ENCODE results near the gene ZNRF2. TPM values are rescaled to one million over a fixed set of nuclear protein-coding genes. Genes with fewer than 3 reads are reported as not detected.
A peak's percentile ranks its signal among the peaks of the same experiment; 100 is the strongest.

Gene ZNRF2
- total and polyA plus RNA-seq, 2 of the 13 experiments (the other 11 are each of a cell fraction or from before 2014, with no cell fraction given), result 3.5 to 7.7 TPM

- TF ChIP-seq SOX6 (IDR thresholded peaks at IDR 0.05) (no peak), SOX6 (CRISPR knock-in tag; IDR thresholded peaks at IDR 0.05) (no peak), EP300 (IDR thresholded peaks at IDR 0.05; ENCODE audit: low read depth in 2 of 2, low read length in 2 of 2) (no peak), EP300 (CRISPR knock-in tag; IDR thresholded peaks at IDR 0.05; ENCODE audit: borderline replicate concordance) (no peak), ZNF17 (CRISPR knock-in tag; IDR thresholded peaks at IDR 0.05) (no peak), ZNF180 (CRISPR knock-in tag; IDR thresholded peaks at IDR 0.05; ENCODE audit: borderline replicate concordance, low read depth) (no peak), PHF20 (CRISPR knock-in tag; IDR thresholded peaks at IDR 0.05) (no peak), TGIF2 (CRISPR knock-in tag; IDR thresholded peaks at IDR 0.05) (no peak), RARA (CRISPR knock-in tag; IDR thresholded peaks at IDR 0.05) (peak; percentile 20; the same call in 1 of the 2 replicates), NCOR1 (IDR thresholded peaks at IDR 0.05; ENCODE audit: borderline replicate concordance, low read length) (no peak), ZNF549 (CRISPR knock-in tag; IDR thresholded peaks at IDR 0.05) (no peak), SOX13 (IDR thresholded peaks at IDR 0.05) (no peak), SOX13 (CRISPR knock-in tag; conservative IDR thresholded peaks at IDR 0.05 in 1 of 2, IDR thresholded peaks at IDR 0.05 in 1 of 2) (peak in 1 of 2 experiments; percentile 24; a peak in 1 of 4 replicates), MIXL1 (CRISPR knock-in tag; IDR thresholded peaks at IDR 0.05) (no peak), FOXK1 (CRISPR knock-in tag; IDR thresholded peaks at IDR 0.05; ENCODE audit: borderline replicate concordance, low read depth) (no peak), ZNF274 (CRISPR knock-in tag; IDR thresholded peaks at IDR 0.05) (no peak), ZC3H4 (CRISPR knock-in tag; IDR thresholded peaks at IDR 0.05; ENCODE audit: borderline replicate concordance) (no peak), ZNF460 (CRISPR knock-in tag; IDR thresholded peaks at IDR 0.05; ENCODE audit: borderline replicate concordance) (no peak), ZNF101 (CRISPR knock-in tag; IDR thresholded peaks at IDR 0.05; ENCODE audit: borderline replicate concordance, low read depth) (no peak), CREM (IDR thresholded peaks at IDR 0.05) (no peak), CREM (CRISPR knock-in tag; IDR thresholded peaks at IDR 0.05) (no peak), FOXO4 (CRISPR knock-in tag; conservative IDR thresholded peaks at IDR 0.05) (0 out of 2 replicates have a peak, but pooled peaks have one; percentile 24), SOX5 (CRISPR knock-in tag; IDR thresholded peaks at IDR 0.05; ENCODE audit: borderline replicate concordance) (no peak), GLMP (CRISPR knock-in tag; IDR thresholded peaks at IDR 0.05; ENCODE audit: borderline replicate concordance) (no peak)
- TF ChIP-seq, protein P1, sequence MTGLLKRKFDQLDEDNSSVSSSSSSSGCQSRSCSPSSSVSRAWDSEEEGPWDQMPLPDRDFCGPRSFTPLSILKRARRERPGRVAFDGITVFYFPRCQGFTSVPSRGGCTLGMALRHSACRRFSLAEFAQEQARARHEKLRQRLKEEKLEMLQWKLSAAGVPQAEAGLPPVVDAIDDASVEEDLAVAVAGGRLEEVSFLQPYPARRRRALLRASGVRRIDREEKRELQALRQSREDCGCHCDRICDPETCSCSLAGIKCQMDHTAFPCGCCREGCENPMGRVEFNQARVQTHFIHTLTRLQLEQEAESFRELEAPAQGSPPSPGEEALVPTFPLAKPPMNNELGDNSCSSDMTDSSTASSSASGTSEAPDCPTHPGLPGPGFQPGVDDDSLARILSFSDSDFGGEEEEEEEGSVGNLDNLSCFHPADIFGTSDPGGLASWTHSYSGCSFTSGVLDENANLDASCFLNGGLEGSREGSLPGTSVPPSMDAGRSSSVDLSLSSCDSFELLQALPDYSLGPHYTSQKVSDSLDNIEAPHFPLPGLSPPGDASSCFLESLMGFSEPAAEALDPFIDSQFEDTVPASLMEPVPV (CRISPR knock-in tag; IDR thresholded peaks at IDR 0.05), result no peak
These were observed 31.3 kb upstream of the ZNRF2 start (continued) for GRCh38 chr7:30252885-30253795.

Measured in HepG2 (cell line).